Activated CD4-positive, alpha-beta T cell treated with anti-CD3 and anti-CD28 coated beads, Interleukin-2, Interleukin-6, amounts not matched to agents 100 ng/mL and 50 ng/mL, durations not matched to agents 16 hours and 8 hours (primary cell): ENCODE measurements around the gene SDHAF4.
"Not testable (repeated sequence)": the region's sequence is repeated elsewhere in the genome, so short reads cannot be mapped to it uniquely, and the experiment has no call there.

Experiments used
- DNase-seq: peaks from one replicate; pipeline ENCODE4 v3.0.0-alpha.2; 2020

Gene SDHAF4

GRCh38 chr6:70566751-70567382 is at the start of gene SDHAF4:
TSS of gene SDHAF4 (plus strand) at chr6:70566930. CDS start at chr6:70566941, 11 bp downstream.
- DNase-seq = peak; percentile 95

- no peak for DNase-seq
These were observed 48.0 kb upstream of the SDHAF4 start for GRCh38 chr6:70518723-70519122.

- DNase-seq = peak; percentile 14
These were observed 46.2 kb upstream of the SDHAF4 start for GRCh38 chr6:70520575-70520974.

- no peak for DNase-seq
These were observed 41.9 kb upstream of the SDHAF4 start for GRCh38 chr6:70524721-70525286.

GRCh38 chr6:70527071-70527737 is 39.5 kb upstream of the SDHAF4 start:
- DNase-seq = no peak

GRCh38 chr6:70530023-70530422 is 36.7 kb upstream of the SDHAF4 start:
- no peak for DNase-seq

- DNase-seq = no peak
These were observed 35.6 kb upstream of the SDHAF4 start for GRCh38 chr6:70531133-70531532.

- no peak for DNase-seq
These were observed 29.5 kb upstream of the SDHAF4 start for GRCh38 chr6:70537266-70537665.

- DNase-seq = no peak
These were observed 28.4 kb upstream of the SDHAF4 start for GRCh38 chr6:70538376-70538775.

GRCh38 chr6:70547313-70547712 is 19.4 kb upstream of the SDHAF4 start:
- DNase-seq = no peak

- no peak for DNase-seq
These were observed 18.8 kb upstream of the SDHAF4 start for GRCh38 chr6:70547905-70548304.

GRCh38 chr6:70549327-70549726 is 17.4 kb upstream of the SDHAF4 start:
- DNase-seq = no peak

- no peak for DNase-seq
These were observed 15.2 kb upstream of the SDHAF4 start for GRCh38 chr6:70551566-70551965.

- DNase-seq = not testable (repeated sequence)
These were observed 14.3 kb upstream of the SDHAF4 start for GRCh38 chr6:70552286-70552940.

- DNase-seq = no peak
These were observed 13.8 kb upstream of the SDHAF4 start for GRCh38 chr6:70552974-70553373.

GRCh38 chr6:70557998-70558397 is 8.7 kb upstream of the SDHAF4 start:
- DNase-seq = peak; percentile 17

GRCh38 chr6:70562401-70562800 is 4.3 kb upstream of the SDHAF4 start:
- DNase-seq = not testable (repeated sequence)

- DNase-seq = no peak
These were observed 3.2 kb upstream of the SDHAF4 start for GRCh38 chr6:70563530-70563929.

- no peak for DNase-seq
These were observed 7.9 kb downstream of the SDHAF4 start for GRCh38 chr6:70574643-70575042.

- no peak for DNase-seq
These were observed 9.3 kb downstream of the SDHAF4 start for GRCh38 chr6:70575899-70576495.

- DNase-seq = no peak
These were observed 19.4 kb downstream of the SDHAF4 start for GRCh38 chr6:70586114-70586513.

- no peak for DNase-seq
These were observed 23.7 kb downstream of the SDHAF4 start for GRCh38 chr6:70590400-70590799.

GRCh38 chr6:70592391-70593117 is 25.8 kb downstream of the SDHAF4 start:
- no peak for DNase-seq
